ENCODE measurements around the gene TOE1.

GRCh38 chr1:45317166-45317565 is 22.8 kb upstream of the TOE1 start:
- TF ChIP-seq, protein P1, sequence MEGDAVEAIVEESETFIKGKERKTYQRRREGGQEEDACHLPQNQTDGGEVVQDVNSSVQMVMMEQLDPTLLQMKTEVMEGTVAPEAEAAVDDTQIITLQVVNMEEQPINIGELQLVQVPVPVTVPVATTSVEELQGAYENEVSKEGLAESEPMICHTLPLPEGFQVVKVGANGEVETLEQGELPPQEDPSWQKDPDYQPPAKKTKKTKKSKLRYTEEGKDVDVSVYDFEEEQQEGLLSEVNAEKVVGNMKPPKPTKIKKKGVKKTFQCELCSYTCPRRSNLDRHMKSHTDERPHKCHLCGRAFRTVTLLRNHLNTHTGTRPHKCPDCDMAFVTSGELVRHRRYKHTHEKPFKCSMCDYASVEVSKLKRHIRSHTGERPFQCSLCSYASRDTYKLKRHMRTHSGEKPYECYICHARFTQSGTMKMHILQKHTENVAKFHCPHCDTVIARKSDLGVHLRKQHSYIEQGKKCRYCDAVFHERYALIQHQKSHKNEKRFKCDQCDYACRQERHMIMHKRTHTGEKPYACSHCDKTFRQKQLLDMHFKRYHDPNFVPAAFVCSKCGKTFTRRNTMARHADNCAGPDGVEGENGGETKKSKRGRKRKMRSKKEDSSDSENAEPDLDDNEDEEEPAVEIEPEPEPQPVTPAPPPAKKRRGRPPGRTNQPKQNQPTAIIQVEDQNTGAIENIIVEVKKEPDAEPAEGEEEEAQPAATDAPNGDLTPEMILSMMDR (IDR thresholded peaks at IDR 0.05): no peak
- TF ChIP-seq POLR2A (IDR thresholded peaks at IDR 0.05): no peak

Data from heart left ventricle (tissue), 13 donors.